ENCODE results near the gene C9orf85. TPM values are rescaled to one million over a fixed set of nuclear protein-coding genes. Genes with fewer than 3 reads are reported as not detected.

Gene C9orf85
- total RNA-seq, 2 experiments from 2014 or later, result 5.6 to 14.2 TPM

DNA sequence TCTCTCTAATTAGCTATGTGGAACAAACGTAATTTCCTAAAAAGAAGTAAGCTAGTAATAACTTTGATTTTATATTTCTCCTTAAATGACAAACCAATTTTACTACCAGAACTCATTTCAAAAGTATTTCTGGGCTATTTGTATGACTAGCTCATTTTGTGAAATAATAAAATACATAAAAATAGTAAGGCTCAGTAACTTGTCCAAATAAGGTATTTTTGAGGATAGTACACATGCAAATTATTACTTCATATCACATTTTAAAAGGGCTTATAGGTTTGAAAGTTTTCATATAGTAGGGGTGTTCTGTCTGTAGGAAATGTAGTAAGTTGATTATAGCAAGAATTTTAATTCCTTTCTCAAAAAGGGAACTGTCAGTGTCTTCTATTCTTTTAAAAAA, 26.5 kb downstream of the C9orf85 start:
- intact Hi-C loops (cut with micrococcal nuclease; ENCODE audit: unreplicated experiment), result no loop called here
- no TSS peak for BruUV-seq (replicated peaks)
- no peak overlapping the region for H3K4me2 ChIP-seq (ENCODE audit: low read length)
- H4K20me1 ChIP-seq (ENCODE audit: insufficient read depth, low read length), result no peaks in the 10 kb centered on the region
- CTCF ChIA-PET (ENCODE audit: unreplicated experiment), result no interaction called here
- H3K27ac ChIP-seq (ENCODE audit: low read depth, low read length, poor library complexity, severe bottlenecking), result no peak overlapping the region
- H3K9me2 ChIP-seq (ENCODE audit: insufficient read depth, low read length), result no peaks in the 10 kb centered on the region
- no peaks in the 10 kb centered on the region for H3K4me1 ChIP-seq (ENCODE audit: insufficient read depth, low read length, poor library complexity, severe bottlenecking)
- no peak for DNase-seq (ENCODE audit: low spot score)
- TF ChIP-seq EZH2phosphoT487 (IDR thresholded peaks at IDR 0.05; ENCODE audit: borderline replicate concordance, low read depth, low read length), result no peak
- TF ChIP-seq, protein P1, sequence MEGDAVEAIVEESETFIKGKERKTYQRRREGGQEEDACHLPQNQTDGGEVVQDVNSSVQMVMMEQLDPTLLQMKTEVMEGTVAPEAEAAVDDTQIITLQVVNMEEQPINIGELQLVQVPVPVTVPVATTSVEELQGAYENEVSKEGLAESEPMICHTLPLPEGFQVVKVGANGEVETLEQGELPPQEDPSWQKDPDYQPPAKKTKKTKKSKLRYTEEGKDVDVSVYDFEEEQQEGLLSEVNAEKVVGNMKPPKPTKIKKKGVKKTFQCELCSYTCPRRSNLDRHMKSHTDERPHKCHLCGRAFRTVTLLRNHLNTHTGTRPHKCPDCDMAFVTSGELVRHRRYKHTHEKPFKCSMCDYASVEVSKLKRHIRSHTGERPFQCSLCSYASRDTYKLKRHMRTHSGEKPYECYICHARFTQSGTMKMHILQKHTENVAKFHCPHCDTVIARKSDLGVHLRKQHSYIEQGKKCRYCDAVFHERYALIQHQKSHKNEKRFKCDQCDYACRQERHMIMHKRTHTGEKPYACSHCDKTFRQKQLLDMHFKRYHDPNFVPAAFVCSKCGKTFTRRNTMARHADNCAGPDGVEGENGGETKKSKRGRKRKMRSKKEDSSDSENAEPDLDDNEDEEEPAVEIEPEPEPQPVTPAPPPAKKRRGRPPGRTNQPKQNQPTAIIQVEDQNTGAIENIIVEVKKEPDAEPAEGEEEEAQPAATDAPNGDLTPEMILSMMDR (conservative IDR thresholded peaks at IDR 0.05; ENCODE audit: low read length), result no peak
- peaks cover 24% of the 10 kb centered on the region; the same call in 1 of the 2 replicates for H3K79me2 ChIP-seq (ENCODE audit: insufficient read depth, low read depth, low read length)
- H2AFZ ChIP-seq (ENCODE audit: low read length), result no peak overlapping the region
- H3K4me3 ChIP-seq (ENCODE audit: low read depth, low read length, poor library complexity, severe bottlenecking), result no peak overlapping the region
- H3K9me3 ChIP-seq (ENCODE audit: low read length), result no peaks in the 10 kb centered on the region
- POLR2A ChIA-PET, result interaction anchor here (0.7 to 2.3 kb wide), 7 partner anchors 10 to 39 kb away, joined by 3 to 9 read pairs (median 3); no protein-coding TSS in a partner anchor
- no peaks in the 10 kb centered on the region for H3K36me3 ChIP-seq (ENCODE audit: insufficient read depth, low read length)

DNA sequence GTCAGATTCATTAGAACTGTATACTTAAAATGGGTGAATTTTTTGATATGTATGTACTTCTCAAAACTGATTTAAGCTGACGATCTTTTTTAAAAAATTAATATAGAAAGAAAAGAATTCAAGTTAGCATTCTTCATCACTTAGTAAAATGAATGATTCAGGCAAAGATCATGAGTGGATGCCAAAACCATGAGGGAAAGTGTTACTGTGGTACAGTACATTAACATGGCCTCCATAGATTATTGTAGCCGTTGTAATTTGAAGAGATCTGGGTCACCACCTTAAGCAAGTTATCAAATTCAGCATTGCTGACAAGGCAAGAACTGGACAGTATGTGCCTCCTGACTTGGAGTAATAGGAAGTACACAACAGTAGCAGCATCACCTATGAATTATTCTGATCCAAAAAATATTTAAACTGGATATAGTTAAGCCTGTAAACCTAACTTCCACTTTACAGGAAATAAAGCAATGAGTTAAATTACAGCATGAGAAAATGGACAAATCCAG, 29.7 kb downstream of the C9orf85 start:
- CTCF ChIA-PET (ENCODE audit: unreplicated experiment), result no interaction called here

DNA sequence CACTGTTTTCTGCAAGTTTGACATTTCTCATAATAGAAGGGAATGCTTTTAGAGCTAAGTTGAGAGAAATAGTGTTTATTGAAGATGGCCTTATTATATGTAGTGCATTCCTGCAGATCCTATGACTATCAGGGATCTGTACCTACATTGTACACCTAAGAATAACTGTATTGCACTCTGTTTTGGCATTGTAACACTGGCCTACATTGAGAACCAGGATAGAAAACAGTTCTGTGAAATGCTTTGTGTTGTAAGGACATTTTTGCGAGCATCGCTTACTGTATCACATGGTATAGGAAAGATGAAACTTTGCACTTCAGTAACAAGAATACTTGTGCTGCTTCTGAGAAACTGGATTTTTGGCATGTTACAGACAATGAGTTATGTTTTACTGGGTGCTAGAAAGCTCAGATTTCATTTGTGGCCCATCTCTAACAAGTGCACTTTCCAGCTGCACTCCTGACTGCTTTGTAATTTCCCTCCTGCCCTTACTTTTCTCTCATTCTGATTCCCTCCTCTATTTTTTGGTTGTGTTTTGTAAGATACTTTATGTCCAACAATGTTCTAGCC, 30.6 kb downstream of the C9orf85 start:
- H3K4me1 ChIP-seq (ENCODE audit: insufficient read depth, low read length, poor library complexity, severe bottlenecking), result no peaks in the 10 kb centered on the region
- intact Hi-C loops (cut with micrococcal nuclease; ENCODE audit: unreplicated experiment), result no loop called here
- no peak for DNase-seq (ENCODE audit: low spot score)
- H3K4me3 ChIP-seq (ENCODE audit: low read depth, low read length, poor library complexity, severe bottlenecking), result no peak overlapping the region
- ChIA-PET POLR2A (no interaction called here), CTCF (ENCODE audit: unreplicated experiment) (no interaction called here)
- peaks cover 24% of the 10 kb centered on the region; the same call in 1 of the 2 replicates for H3K79me2 ChIP-seq (ENCODE audit: insufficient read depth, low read depth, low read length)
- H3K9me2 ChIP-seq (ENCODE audit: insufficient read depth, low read length), result no peaks in the 10 kb centered on the region
- TF ChIP-seq EZH2phosphoT487 (IDR thresholded peaks at IDR 0.05; ENCODE audit: borderline replicate concordance, low read depth, low read length), result no peak
- no peaks in the 10 kb centered on the region for H3K9me3 ChIP-seq (ENCODE audit: low read length)
- H3K36me3 ChIP-seq (ENCODE audit: insufficient read depth, low read length), result no peaks in the 10 kb centered on the region
- no peak overlapping the region for H2AFZ ChIP-seq (ENCODE audit: low read length)
- H3K27ac ChIP-seq (ENCODE audit: low read depth, low read length, poor library complexity, severe bottlenecking), result no peak overlapping the region
- H4K20me1 ChIP-seq (ENCODE audit: insufficient read depth, low read length), result no peaks in the 10 kb centered on the region
- no TSS peak for BruUV-seq (replicated peaks)
- no peak overlapping the region for H3K4me2 ChIP-seq (ENCODE audit: low read length)

More for the DNA sequence above, 29.7 kb downstream of the C9orf85 start:
- no peak overlapping the region for H3K4me3 ChIP-seq (ENCODE audit: low read depth, low read length, poor library complexity, severe bottlenecking)
- no peaks in the 10 kb centered on the region for H3K9me2 ChIP-seq (ENCODE audit: insufficient read depth, low read length)
- no peaks in the 10 kb centered on the region for H3K4me1 ChIP-seq (ENCODE audit: insufficient read depth, low read length, poor library complexity, severe bottlenecking)
- no peak overlapping the region for H3K27ac ChIP-seq (ENCODE audit: low read depth, low read length, poor library complexity, severe bottlenecking)
- intact Hi-C loops (cut with micrococcal nuclease; ENCODE audit: unreplicated experiment), result no loop called here
- H3K36me3 ChIP-seq (ENCODE audit: insufficient read depth, low read length), result no peaks in the 10 kb centered on the region
- no TSS peak for BruUV-seq (replicated peaks)
- TF ChIP-seq EZH2phosphoT487 (IDR thresholded peaks at IDR 0.05; ENCODE audit: borderline replicate concordance, low read depth, low read length), result no peak
- TF ChIP-seq, protein P1 (conservative IDR thresholded peaks at IDR 0.05; ENCODE audit: low read length), result no peak
- no peak overlapping the region for H2AFZ ChIP-seq (ENCODE audit: low read length)
- H3K79me2 ChIP-seq (ENCODE audit: insufficient read depth, low read depth, low read length), result peaks cover 24% of the 10 kb centered on the region; the same call in 1 of the 2 replicates
- no peak for DNase-seq (ENCODE audit: low spot score)
- POLR2A ChIA-PET, result no interaction called here
- H3K4me2 ChIP-seq (ENCODE audit: low read length), result no peak overlapping the region
- no peaks in the 10 kb centered on the region for H4K20me1 ChIP-seq (ENCODE audit: insufficient read depth, low read length)
- H3K9me3 ChIP-seq (ENCODE audit: low read length), result no peaks in the 10 kb centered on the region

Measured in OCI-LY7 (cell line).